ENCODE results near the gene DRAM1.
A peak's percentile ranks its signal among the peaks of the same experiment; 100 is the strongest.
"Not testable (repeated sequence)": the region's sequence is repeated elsewhere in the genome, so short reads cannot be mapped to it uniquely, and the experiment has no call there.

DRAM1 gene

GRCh38 chr12:101885912-101886561 is 8.7 kb downstream of the DRAM1 start:
- TF ChIP-seq POLR2A (IDR thresholded peaks at IDR 0.05; ENCODE audit: low read depth, low read length) (no peak), POLR2AphosphoS5 (IDR thresholded peaks at IDR 0.05; ENCODE audit: low read depth, low read length) (no peak), TAF1 (IDR thresholded peaks at IDR 0.05; ENCODE audit: borderline replicate concordance, low read depth, low read length) (no peak)
- FAIRE-seq (no peak), DNase-seq (ENCODE audit: insufficient read length) (no peak)

- FAIRE-seq = peak; percentile 54
- DNase-seq (ENCODE audit: insufficient read length) = no peak
- no peak for TF ChIP-seq POLR2A (IDR thresholded peaks at IDR 0.05; ENCODE audit: low read depth, low read length)
- TF ChIP-seq TAF1 (IDR thresholded peaks at IDR 0.05; ENCODE audit: borderline replicate concordance, low read depth, low read length) = no peak
- no peak for TF ChIP-seq POLR2AphosphoS5 (IDR thresholded peaks at IDR 0.05; ENCODE audit: low read depth, low read length)
Observed at GRCh38 chr12:101889211-101889752, 11.9 kb downstream of the DRAM1 start.

- TF ChIP-seq POLR2A (IDR thresholded peaks at IDR 0.05; ENCODE audit: low read depth, low read length) (no peak; the same call in 1 of the 2 replicates), TAF1 (IDR thresholded peaks at IDR 0.05; ENCODE audit: borderline replicate concordance, low read depth, low read length) (no peak), POLR2AphosphoS5 (IDR thresholded peaks at IDR 0.05; ENCODE audit: low read depth, low read length) (no peak)
- DNase-seq (ENCODE audit: insufficient read length) (no peak), FAIRE-seq (peak; percentile 77)
Observed at GRCh38 chr12:101891462-101891971, 14.1 kb downstream of the DRAM1 start.

GRCh38 chr12:101892794-101893193 is 15.4 kb downstream of the DRAM1 start:
- FAIRE-seq (no peak), DNase-seq (ENCODE audit: insufficient read length) (no peak)
- no peak for TF ChIP-seq POLR2AphosphoS5 (IDR thresholded peaks at IDR 0.05; ENCODE audit: low read depth, low read length)
- TF ChIP-seq POLR2A (IDR thresholded peaks at IDR 0.05; ENCODE audit: low read depth, low read length) = no peak

- FAIRE-seq = no peak
- no peak for DNase-seq (ENCODE audit: insufficient read length)
- no peak for TF ChIP-seq TAF1 (IDR thresholded peaks at IDR 0.05; ENCODE audit: borderline replicate concordance, low read depth, low read length)
- TF ChIP-seq POLR2AphosphoS5 (IDR thresholded peaks at IDR 0.05; ENCODE audit: low read depth, low read length) = no peak
- no peak for TF ChIP-seq POLR2A (IDR thresholded peaks at IDR 0.05; ENCODE audit: low read depth, low read length)
Observed at GRCh38 chr12:101901777-101902176, 24.4 kb downstream of the DRAM1 start.

- no peak for TF ChIP-seq TAF1 (IDR thresholded peaks at IDR 0.05; ENCODE audit: borderline replicate concordance, low read depth, low read length)
- no peak; the same call in 1 of the 2 replicates for TF ChIP-seq POLR2A (IDR thresholded peaks at IDR 0.05; ENCODE audit: low read depth, low read length)
- TF ChIP-seq POLR2AphosphoS5 (IDR thresholded peaks at IDR 0.05; ENCODE audit: low read depth, low read length) = no peak
- DNase-seq (ENCODE audit: insufficient read length) (no peak), FAIRE-seq (no peak)
Observed at GRCh38 chr12:101902641-101903040, 25.3 kb downstream of the DRAM1 start.

GRCh38 chr12:101906226-101906625 is 28.8 kb downstream of the DRAM1 start:
- DNase-seq (ENCODE audit: insufficient read length) (no peak), FAIRE-seq (no peak)
- TF ChIP-seq POLR2A (IDR thresholded peaks at IDR 0.05; ENCODE audit: low read depth, low read length) = no peak
- TF ChIP-seq TAF1 (IDR thresholded peaks at IDR 0.05; ENCODE audit: borderline replicate concordance, low read depth, low read length) = no peak

GRCh38 chr12:101908395-101908794 is 31.0 kb downstream of the DRAM1 start:
- TF ChIP-seq POLR2AphosphoS5 (IDR thresholded peaks at IDR 0.05; ENCODE audit: low read depth, low read length) (no peak), POLR2A (IDR thresholded peaks at IDR 0.05; ENCODE audit: low read depth, low read length) (no peak), TAF1 (IDR thresholded peaks at IDR 0.05; ENCODE audit: borderline replicate concordance, low read depth, low read length) (no peak)
- DNase-seq (ENCODE audit: insufficient read length) = no peak
- peak; percentile 50 for FAIRE-seq

GRCh38 chr12:101909646-101910045 is 32.3 kb downstream of the DRAM1 start:
- DNase-seq (ENCODE audit: insufficient read length) (no peak), FAIRE-seq (no peak)
- TF ChIP-seq TAF1 (IDR thresholded peaks at IDR 0.05; ENCODE audit: borderline replicate concordance, low read depth, low read length) (no peak), POLR2AphosphoS5 (IDR thresholded peaks at IDR 0.05; ENCODE audit: low read depth, low read length) (no peak), POLR2A (IDR thresholded peaks at IDR 0.05; ENCODE audit: low read depth, low read length) (no peak)

- TF ChIP-seq POLR2AphosphoS5 (IDR thresholded peaks at IDR 0.05; ENCODE audit: low read depth, low read length) = no peak
- no peak for TF ChIP-seq TAF1 (IDR thresholded peaks at IDR 0.05; ENCODE audit: borderline replicate concordance, low read depth, low read length)
- no peak for TF ChIP-seq POLR2A (IDR thresholded peaks at IDR 0.05; ENCODE audit: low read depth, low read length)
- FAIRE-seq = no peak
- no peak for DNase-seq (ENCODE audit: insufficient read length)
Observed at GRCh38 chr12:101915841-101916240, 38.5 kb downstream of the DRAM1 start.

- not testable (repeated sequence) for DNase-seq (ENCODE audit: insufficient read length); FAIRE-seq
Observed at GRCh38 chr12:101918805-101919204, 41.4 kb downstream of the DRAM1 start.

GRCh38 chr12:101919447-101919846 is 42.1 kb downstream of the DRAM1 start:
- no peak for FAIRE-seq
- TF ChIP-seq TAF1 (IDR thresholded peaks at IDR 0.05; ENCODE audit: borderline replicate concordance, low read depth, low read length) = no peak
- TF ChIP-seq POLR2AphosphoS5 (IDR thresholded peaks at IDR 0.05; ENCODE audit: low read depth, low read length) = no peak
- no peak for TF ChIP-seq POLR2A (IDR thresholded peaks at IDR 0.05; ENCODE audit: low read depth, low read length)

More at GRCh38 chr12:101919447-101919846, 42.1 kb downstream of the DRAM1 start:
- DNase-seq (ENCODE audit: insufficient read length) = no peak

All from GM12892 (cell line).